Stimulated activated CD8-positive, alpha-beta memory T cell treated with anti-CD3 and anti-CD28 coated beads, Interleukin-2, amount 100 ng/mL, for 1 hour (primary cell): ENCODE data around the gene ENDOD1.
"Not testable (repeated sequence)": the region's sequence is repeated elsewhere in the genome, so short reads cannot be mapped to it uniquely, and the experiment has no call there.

ENCODE experiments used
- DNase-seq, 2 donors: peaks; one replicate each; pipeline ENCODE4 v3.0.0-alpha.2; 2020; ENCODE audit warnings: low read depth in 2 of 2

Gene ENDOD1

GRCh38 chr11:95103701-95104100 is 14.1 kb downstream of the ENDOD1 start:
- DNase-seq, result no peak

DNA sequence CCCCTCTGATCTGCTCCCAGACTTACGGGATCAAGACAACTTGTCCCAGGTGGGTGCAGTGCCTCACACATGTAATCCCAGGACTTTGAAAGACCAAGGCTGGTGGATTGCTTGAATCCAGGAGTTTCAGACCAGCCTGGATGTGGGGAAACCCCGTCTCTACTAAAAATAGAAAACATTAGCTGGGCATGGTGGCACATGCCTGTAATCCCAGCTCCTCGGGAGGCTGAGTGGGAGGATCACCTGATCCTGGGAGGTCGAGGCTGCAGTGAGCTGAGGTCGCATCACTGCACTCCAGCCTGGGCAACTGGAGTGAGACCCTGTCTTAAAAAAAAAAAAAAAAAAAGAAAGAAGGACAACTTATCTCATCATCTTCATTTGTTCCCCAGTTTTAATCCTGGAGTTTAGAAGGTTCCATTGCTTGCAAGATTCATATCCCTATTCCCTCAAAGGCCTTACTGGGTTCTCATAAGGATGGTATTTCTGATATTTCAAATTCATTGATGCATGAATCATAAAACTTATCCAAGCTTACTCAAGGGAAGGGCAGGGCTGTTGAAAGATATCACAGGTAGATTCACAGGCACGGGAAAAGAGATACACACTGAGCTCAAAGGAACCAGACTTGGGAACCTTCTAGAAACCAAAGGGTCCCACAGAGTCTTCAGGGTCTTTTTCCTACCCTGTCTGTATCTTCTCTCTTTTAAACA is 14.6 kb downstream of the ENDOD1 start:
- DNase-seq, result no peak

- DNase-seq, result no peak
Measured at GRCh38 chr11:95104856-95105255, 15.2 kb downstream of the ENDOD1 start.

- DNase-seq, result no peak
Measured at GRCh38 chr11:95108159-95108611, 18.5 kb downstream of the ENDOD1 start.

- no peak for DNase-seq
Measured at GRCh38 chr11:95108671-95109551, 19.3 kb downstream of the ENDOD1 start.

- not testable (repeated sequence) for DNase-seq
Measured at GRCh38 chr11:95111471-95111870, 21.8 kb downstream of the ENDOD1 start.

DNA sequence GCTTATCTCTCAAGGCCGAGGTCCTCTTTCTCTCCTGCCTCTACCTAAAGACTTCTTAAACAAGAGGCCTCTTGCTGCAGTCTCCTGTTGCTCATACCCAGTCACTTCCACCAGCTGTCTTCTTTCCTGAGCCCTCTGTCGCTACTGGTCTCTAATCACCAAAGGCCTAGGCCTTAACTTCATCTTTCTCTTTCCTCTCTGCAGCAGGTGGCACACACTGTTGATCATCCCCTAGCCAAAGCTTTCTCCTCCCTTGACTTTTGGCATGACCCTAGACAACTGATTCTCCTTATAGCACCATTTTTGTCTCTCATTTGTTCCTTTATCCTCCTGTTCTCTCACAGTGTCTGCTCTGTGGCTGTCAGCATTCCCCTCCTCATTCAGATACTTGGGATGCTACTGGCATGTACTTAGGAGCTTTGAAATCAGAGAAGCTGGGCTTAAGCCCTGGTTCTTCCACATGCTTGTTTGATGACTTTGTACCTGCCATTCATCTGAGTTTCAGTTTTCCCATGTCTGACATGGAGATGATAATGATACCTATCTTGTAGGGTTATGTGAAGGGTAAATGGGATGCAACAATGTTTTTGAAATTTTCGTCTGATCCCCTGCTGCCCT is 22.4 kb downstream of the ENDOD1 start:
- no peak for DNase-seq

DNA sequence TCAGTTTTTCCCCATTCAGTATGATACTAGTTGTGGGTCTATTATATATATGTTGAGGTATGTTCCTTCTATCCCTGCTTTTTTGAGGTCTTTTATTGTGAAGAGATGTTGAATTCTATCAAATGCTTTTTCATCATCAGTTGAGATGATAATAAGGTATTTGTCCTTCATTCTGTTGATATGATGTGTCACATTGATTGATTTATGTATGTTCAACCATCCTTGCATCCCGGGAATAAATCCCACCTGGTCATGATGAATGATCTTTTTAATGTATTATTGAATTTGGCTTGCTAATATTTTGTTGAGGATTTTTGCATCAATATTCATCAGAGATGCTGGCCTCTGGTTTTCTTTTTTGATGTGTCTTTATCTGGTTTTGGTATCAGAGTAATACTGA is 26.0 kb downstream of the ENDOD1 start:
- DNase-seq, result no peak

GRCh38 chr11:95119361-95120060 is 29.9 kb downstream of the ENDOD1 start:
- DNase-seq, result no peak

DNA sequence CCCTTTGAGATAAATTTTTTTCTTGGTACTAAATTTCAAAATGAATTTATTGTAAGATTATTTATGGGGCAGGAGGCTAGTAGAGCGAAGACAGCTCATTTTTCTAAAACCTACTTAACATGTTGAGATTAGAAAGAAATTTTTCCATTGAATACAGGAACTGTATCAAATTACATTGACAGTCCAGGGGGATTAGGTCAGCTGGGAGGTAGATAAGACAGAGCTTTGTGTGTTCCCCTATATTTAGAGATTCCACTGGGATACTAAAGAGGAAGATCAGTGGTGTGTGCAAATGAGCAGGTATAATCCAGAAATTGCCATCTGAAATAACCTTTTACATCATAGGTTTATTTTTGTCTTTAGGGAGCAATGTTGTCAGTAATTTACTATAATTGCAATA is 32.1 kb downstream of the ENDOD1 start:
- no peak for DNase-seq

DNA sequence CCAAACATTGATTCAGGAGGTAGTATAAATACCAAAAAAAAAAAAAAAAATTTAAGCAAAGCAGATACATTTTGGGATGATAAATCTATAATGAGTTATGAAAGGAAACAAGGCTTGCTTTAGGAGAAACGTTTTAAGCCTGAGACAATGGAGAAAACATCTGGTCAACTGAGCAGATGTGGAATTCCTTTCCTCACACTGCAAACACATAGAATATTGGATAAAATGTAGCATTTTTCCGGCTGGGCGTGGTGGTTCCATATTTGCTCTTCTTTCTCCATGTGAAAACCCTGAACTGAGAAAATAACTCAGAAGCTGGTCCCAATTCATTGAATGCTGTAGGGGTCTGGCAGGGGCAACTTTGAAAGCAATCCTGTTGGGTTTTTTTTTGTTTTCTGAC is 33.9 kb downstream of the ENDOD1 start:
- no peak for DNase-seq

GRCh38 chr11:95128602-95129001 is 39.0 kb downstream of the ENDOD1 start:
- no peak for DNase-seq

DNA sequence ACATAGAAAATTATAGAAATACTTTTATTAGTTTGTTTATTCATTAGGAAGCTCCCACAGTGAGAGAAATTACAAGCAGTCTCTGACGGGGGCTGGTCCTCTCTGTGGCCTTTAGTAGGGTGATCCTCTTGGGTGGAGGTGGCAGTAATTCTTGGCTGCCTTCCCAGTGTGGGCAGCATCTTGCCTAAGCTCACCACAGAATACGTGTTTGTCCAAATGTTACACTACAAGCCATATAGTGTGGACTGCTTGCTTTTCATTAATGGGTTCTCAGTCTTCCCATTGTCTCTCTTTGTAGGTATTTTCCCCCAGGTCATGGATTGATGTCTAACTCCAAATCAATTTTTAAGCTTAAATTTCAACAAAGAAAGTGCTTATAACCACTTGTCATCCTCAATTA is 43.3 kb downstream of the ENDOD1 start:
- DNase-seq, result no peak

DNA sequence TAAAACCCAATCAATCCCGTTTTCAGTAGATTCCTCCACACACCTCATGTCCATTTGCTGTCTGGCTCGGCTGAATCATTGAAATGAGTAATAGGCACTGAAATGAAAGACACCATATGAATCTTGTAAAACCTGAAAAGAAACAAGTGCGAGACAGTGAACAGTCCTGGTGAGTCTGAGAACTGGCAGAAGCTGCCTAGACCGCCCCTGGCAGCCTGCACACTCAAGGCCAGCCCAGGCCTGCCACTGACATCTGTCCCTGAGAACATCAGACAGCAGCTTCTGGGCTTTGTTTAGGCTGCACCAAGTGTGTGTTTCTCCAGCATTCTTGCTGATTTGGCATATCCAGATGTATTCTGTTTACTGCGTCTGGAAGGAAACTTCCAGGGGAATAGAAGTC is 44.8 kb downstream of the ENDOD1 start:
- DNase-seq, result no peak

GRCh38 chr11:95135155-95135554 is 45.5 kb downstream of the ENDOD1 start:
- no peak for DNase-seq

- no peak for DNase-seq
Measured at GRCh38 chr11:95135880-95136279, 46.2 kb downstream of the ENDOD1 start.

- not testable (repeated sequence) for DNase-seq
Measured at GRCh38 chr11:95136747-95137146, 47.1 kb downstream of the ENDOD1 start.

GRCh38 chr11:95137299-95137698 is 47.7 kb downstream of the ENDOD1 start:
- no peak for DNase-seq

DNA sequence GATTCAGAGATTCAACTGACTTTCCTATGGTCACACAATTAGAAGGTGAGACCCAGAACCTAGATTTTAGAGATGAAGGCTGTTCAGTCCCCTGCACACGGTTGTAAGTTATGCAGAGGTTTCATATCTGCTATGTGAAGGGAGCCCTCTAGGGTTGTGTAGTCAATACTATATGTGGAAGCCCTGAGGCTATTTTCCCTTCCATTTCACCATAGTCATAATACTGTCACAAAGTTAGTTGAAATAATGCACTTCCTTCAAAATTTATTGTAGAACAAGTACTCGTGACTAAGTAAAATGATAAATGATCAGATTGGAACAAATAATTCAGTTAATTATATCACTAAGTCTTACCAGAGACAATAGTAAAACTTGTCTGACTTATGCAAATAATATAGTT is 48.8 kb downstream of the ENDOD1 start:
- DNase-seq, result no peak

DNA sequence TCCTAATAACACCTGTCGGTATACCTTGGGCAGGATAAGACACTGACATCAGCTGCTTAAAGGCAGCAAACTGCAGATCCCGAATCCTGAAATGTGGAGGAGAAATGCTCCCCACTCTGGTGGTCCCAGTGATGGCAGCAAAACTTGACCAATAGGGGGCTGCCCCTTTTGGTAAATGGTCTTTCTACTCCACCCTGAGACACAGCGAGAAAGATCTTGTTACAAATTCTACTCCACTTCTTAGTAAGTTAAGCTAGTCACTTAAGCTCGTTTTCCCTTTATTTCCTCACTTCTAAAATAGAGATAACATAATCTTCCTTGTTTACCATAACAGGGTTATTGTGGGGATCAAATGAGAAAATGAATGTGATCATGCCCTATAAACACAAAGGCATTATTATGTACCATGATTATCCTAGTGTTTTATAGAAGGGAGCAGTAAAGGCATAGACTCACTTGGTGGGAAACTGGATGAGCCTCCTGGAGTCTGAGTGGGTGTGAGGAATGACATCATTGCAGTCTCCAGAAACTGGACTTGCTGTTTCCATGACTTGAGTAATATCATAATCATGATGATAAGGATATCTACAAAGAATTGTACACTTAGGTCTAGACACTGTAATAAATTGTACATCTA is 50.9 kb downstream of the ENDOD1 start:
- DNase-seq, result no peak

- DNase-seq, result no peak
Measured at GRCh38 chr11:95142431-95142830, 52.8 kb downstream of the ENDOD1 start.
